NT2/D1 (cell line): ENCODE measurements around the gene TEX10.

Experiments used
- YY1 ChIP-seq: IDR thresholded peaks from 2 replicates; pipeline ENCODE4 v1.6.1; 2011; ENCODE audit not compliant: insufficient read length, insufficient read depth
- ZNF274 ChIP-seq: IDR thresholded peaks from 2 replicates; pipeline ENCODE4 v1.6.1; 2011; ENCODE audit warnings: mild to moderate bottlenecking, low read depth, low read length

DNA sequence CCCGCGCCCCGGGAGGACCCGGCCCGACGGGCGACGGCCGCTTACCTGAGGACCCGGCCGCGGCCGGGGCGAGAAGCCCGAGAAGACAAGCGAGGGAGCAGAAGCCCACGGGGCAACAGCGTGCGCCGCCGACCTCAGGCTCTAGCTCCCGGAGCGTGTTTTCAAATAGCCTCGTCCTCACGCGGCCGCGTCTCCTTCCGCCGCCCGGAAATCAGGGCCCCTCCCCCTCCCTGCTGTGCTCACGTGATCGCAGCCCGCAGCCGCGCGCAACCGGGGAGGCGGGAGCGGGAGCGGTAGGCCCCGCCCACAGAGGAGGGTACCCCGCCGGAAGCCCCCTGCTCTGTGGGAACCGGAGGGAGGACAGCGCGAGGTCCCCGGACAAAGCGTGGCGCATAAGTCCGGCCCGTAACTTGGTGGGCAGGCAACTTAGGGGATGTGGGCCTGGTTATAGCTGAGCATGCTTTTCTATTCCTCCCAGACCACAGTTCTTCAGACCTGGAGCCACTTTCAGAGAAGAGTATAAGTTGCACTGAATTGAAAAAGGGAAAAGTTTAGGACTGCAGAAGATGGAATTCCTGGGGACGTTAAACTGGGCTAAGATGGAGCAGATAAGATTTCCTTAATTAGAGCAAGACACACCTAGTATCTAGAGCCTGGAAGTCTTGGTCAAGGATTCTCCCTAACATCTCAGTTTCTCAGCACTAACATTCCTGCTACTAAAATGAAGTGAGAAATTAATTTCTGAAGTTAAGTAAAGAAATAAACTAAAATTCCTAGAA, at the start of gene TEX10:
- no peak for TF ChIP-seq ZNF274
- TF ChIP-seq YY1: no peak
